ENCODE measurements around the gene TLR3.

Gene TLR3

DNA sequence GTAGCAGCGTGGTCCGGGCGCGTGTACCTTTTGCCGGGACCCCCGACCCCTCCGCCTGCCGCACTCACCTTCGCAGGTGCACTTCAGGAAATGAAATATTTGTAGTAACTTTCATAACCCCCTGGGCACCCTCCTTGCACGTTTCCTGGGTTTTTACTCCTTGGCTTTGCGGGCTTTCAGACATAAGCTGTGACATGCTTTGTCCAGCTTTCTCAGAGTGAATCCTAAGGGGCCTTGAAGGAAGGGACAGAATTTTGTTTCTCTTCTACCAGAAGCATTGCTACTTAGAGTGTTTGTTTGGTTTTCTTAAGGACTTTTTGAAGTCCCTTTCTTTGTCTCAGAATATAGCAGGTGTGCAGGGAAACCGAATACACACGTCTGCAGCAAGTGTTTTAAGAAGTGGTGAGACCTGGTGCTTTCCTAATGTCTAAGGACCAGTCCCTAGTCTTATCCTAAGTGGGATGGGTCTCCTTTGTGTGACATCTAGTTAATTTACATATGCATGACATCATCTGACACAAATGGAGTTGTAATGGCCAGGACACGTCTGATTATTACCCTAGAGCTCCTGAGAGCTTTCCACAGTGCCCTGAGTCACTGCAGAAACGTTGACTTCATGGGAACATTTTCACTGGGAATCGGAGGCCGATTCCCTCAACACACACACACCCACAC, 36.8 kb downstream of the TLR3 start:
- DNase-seq, result no peak

DNA sequence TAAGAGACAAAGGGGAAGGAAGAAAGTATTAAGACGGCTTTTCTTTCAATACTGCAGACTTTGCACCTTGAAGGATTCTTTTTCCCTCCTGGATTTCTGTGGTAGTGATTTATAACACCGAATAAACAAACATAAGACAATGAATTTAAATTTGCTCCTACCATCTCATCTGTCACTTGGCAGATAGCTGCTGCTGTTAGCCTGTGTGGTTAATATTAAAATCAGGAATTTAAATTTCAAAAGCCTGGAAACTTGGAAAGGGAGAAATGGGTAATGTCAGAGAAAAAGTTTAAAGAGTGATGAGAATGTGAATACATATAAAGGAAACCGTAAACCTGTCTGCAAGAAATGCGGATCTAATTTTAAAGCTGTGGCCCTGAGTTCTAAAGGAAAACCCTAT, 39.0 kb downstream of the TLR3 start:
- DNase-seq, result no peak

DNA sequence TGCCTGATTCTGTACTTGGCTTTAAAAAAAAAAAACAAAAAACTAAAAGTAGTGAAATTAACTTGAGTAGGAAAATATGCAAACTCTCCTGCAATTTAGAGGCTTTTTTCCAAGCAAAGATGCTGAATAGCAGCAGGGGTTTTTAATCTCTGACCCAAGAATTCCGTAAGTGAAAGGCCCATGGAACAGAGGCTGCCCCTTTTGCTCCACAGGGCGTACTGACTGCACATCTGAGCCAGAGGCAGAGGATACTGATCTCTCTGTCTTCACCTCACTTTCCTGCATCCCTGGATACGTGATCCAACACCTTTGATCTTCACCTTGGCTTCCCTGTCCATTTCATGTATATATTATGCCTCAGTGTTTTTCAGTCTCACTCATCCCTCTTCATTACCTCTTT, 39.4 kb downstream of the TLR3 start:
- DNase-seq, result no peak

DNA sequence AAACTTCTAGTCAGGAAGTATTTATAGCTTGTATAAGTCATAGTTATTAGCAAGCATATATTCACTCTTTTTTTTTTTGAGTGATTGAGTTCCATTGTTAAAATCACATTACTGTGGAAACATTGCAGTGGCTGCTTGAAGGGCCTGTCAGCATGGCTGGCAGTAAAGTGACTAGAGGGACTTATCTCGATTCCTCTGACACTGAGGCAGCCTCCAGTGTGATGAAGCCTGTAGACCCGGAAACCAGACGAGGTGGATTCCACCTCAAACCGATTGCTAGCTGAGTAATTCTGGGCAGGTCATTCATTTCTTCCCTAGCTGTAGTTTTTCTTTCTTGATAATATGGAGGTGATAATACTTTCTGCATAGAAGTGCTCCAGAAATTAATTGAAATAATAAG, 40.3 kb downstream of the TLR3 start:
- DNase-seq, result no peak

DNA sequence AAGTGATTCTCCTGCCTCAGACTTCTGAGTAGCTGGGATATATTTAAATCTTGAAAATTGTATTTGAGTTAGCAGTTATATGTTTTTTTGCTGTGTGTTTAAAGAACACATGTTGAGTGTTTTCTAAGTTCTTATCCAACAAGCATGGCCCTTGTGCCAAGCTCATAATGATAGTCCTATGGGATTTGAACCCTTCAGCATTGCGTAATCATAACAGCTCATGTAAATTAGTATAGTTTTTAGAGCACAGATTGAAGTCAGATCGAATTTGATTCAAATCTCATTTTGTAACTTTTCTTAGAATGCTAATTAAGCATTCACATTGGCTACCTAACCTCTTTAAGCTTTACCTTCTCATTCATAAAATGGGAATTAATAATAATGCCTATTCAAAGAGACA, 47.7 kb downstream of the TLR3 start:
- no peak for DNase-seq

DNA sequence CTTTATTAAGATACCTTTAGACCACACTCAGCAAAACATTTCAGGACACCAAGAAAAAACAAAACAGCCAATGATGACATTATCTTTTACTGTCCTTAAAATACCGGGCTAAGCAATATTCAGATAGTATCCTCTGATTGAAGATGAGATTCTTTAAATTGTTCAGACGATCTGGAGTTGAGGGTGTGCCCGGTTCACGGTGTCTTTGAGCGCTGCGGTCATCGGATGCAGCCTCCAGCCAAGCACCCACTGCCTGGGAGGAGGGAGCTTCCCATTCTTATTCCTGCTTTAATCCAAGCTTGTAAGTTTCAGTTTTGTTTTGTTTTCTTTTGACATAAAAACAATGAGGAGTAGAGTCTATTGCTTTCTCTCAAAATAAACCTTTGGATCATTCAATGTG, 49.6 kb downstream of the TLR3 start:
- DNase-seq, result no peak

DNA sequence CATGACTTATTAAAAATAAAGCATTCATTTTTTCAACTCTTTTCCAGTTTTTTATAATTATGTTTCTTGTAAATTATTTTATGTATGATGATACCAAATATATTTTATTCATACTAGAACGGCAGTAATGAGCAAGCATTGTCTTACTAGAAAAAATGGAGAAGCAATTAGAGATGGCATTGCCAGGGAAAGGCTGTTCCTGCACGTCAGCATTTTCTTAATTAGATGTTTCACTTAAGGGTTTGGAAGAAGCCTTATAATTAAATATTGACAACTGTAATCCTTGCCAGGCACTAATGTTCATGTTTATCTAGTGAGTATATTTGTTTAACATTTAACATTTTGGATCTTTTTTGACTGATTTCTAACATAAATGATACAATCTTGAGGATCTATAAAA, 52.1 kb downstream of the TLR3 start:
- no peak for DNase-seq

DNA sequence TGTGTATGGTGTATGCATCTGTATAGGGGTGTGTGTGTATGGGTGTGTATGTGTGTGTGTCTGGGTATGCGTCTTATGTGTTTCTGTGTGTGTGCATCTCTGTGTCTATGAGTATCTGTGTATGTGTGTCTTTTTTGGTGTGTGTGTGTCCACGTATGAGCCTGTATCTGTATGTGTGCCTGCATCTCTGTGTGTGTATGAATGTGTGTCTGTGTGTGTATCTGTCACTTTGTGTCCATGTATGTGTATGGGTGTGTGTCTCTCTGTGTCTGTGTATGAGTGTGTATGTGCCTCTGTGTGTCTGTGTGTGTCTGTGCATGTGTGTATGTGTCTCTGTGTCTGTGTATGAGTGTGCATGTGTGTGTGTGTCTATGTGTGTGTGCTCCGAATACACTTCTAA, 59.9 kb downstream of the TLR3 start:
- DNase-seq, result no peak

DNA sequence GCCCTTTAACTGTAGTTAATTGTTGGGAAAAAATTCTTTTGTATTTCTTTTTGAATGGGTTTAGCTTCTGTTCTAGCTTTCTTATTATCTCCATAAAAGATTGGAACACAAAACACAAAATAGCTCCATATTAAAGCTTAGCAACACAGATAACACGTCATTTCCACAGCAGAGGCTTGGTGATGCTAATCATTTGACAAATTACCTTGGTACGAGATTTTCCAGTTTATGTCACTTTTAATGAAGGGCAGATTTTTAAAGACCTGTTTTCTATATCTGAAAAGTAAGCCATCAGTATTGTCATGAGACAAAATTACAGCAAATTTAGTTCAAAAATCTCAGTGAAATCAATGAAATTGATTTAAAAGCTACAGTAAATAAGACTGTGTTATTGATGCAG, 63.0 kb downstream of the TLR3 start:
- DNase-seq, result no peak

DNA sequence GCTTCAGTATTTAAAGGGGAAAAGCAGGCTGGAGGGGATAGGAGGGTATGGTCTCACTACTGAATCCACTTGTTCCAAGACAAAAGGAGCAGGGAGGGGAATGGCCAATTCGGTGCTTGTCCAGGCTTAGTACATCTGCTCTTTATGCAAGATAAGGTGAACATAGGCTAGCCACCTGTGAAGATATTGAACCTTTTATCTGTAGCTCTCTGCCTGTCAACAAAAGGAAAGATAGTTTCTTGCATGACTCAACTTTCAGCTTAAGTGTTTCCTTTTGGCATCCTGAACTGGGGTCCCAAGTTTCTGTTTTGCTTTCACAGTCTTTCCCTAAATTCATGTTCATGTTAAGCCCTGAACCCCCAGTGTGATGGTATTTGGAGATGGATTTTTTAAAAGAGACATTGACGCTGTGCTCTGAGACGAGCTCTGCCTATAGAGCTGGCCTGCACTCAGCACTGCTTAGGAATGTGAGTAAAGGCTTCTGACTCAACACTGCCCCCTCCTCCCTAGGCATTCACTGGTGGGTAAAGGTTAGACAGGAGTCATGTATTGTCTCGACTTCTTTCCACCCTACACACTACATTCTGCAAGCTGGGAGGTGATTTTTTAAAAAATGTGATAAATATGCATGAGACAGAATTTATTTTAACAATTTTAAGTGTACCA, 63.8 kb downstream of the TLR3 start:
- DNase-seq, result no peak

DNA sequence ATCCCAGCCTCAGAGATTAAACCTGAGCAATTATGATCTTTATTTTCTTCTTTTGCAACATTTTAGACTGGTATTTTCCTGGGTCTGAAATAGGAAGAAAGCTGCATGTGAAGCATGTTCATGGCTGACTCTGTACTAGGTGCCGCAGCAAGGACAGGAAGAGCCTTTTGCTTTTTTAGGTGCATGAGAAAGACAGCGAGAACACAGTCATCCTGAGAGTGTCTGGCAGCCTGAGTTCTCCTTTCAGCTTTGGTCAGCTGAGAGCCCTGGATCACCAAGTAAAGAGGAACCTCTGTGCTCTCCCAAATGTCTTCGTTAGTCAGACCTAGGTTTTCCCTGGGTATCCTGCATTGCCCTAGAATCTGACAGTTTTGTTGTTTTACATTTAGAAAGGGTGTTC, 65.3 kb downstream of the TLR3 start:
- no peak for DNase-seq

DNA sequence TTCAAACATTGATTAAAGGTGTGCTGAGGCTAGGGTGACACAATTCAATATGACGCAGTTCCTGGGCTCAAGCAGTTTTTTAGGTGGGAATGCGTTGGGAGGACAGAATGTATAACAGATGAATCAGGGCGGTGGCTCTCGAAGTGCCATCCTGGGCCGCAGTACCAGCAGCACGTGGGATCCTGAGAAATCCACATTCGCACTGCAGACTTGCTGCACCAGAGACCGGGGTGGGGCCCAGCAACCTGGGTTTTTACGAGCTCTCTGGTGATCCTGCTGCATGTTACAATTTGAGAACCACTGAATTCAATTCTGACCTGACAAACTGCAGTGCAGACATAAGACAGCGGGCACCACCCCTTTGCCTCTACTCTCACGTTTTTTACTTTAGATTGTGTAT, 65.9 kb downstream of the TLR3 start:
- DNase-seq, result no peak

DNA sequence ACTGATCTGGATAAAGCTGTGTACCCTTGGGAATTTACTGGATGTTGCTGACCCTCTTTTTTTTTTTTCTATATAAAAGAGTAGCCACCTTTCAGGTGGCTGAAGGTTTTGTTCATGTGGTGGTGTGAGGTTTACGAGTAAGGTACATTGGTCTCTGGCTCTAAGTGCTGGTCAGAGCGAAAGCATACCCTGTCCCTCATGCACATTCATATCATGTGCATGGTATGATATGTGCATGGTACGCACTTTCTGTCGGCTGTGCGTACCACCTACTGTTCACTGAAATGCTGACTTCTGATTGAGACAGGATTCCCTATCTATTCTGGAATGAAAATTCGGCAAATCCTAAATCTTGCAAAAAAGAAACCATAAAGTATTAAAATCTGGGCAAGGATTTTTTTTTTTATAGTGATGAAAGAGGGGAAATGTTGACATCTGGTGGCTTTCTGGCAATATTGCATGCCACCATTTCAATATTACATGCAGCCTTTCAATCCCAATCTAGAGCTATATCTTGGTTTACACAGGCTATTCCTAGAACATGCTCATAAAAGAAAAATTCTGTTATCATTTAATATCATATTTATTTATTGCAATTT, 68.3 kb downstream of the TLR3 start:
- DNase-seq, result no peak
